Left lung (tissue), 10 donors: Measurements from ENCODE around the gene NDUFV2. TPM values are rescaled to one million over a fixed set of nuclear protein-coding genes. Genes with fewer than 3 reads are reported as not detected.

Experiments
- ATAC-seq: fragments of 200-7000 bp; cut with Tn5 transposase; one replicate; pipeline ENCODE4 v1.9.1; 2020; ENCODE audit warnings: moderate library complexity
- DNase-seq, 4 donors: peaks; one replicate each; pipeline ENCODE4 v3.0.0-alpha.2; 2013 to 2020
- H3K27ac ChIP-seq, 2 donors: fragments of 200-600 bp; sonication (generic) in 1 of 2; one replicate each; pipeline versions ENCODE4 v1.5.0 to v1.8.0; 2020 to 2021
- H3K27me3 ChIP-seq, 2 donors: fragments of 200-600 bp; sonication (generic) in 1 of 2; one replicate each; pipeline versions ENCODE4 v1.5.0 to v1.8.0; 2020 to 2021
- H3K36me3 ChIP-seq, 2 donors: fragments of 200-600 bp; sonication (generic) in 1 of 2; one replicate each; pipeline versions ENCODE4 v1.5.0 to v1.8.0; 2020 to 2021
- H3K4me1 ChIP-seq, 2 donors: fragments of 200-600 bp; one replicate each; pipeline ENCODE4 v1.8.0; 2021
- H3K4me3 ChIP-seq, 2 donors: fragments of 200-600 bp; sonication (generic) in 1 of 2; one replicate each; pipeline versions ENCODE4 v1.5.0 to v1.8.0; 2020 to 2021; ENCODE audit warnings: mild to moderate bottlenecking in 1 of 2
- H3K9me3 ChIP-seq, 2 donors: fragments of 200-600 bp; sonication (generic) in 1 of 2; one replicate each; pipeline versions ENCODE4 v1.5.0 to v1.8.0; 2020 to 2021
- CTCF ChIP-seq, 2 donors: fragments of 200-600 bp; sonication (generic) in 1 of 2; IDR thresholded peaks; one replicate each; pipeline versions ENCODE4 v1.5.0 to v1.8.0; 2021; ENCODE audit warnings: antibody characterized with exemption in 2 of 2
- intact Hi-C, 2 donors: fragments of 100-400 bp; cut with DNase I; formaldehyde crosslinking; loops; one replicate each; pipeline versions ENCODE4 v1.11.2 to v1.14.2; 2022
- polyA plus RNA-seq, 6 donors: library from polyadenylated mRNA; unstranded; fragments of 120-200 nt; gene quantifications; one replicate each; pipeline ENCODE4 v1.2.1, GENCODE V29; 2013; ENCODE audit not compliant: insufficient read length in 6 of 6
- total RNA-seq, 2 donors: library from RNA; stranded (reverse); fragmentation: NEBNext Ultra II Directional; extraction: Animal tissue kit (Norgen Biotek cat#: 25700); gene quantifications; one replicate each; pipeline ENCODE4 v1.2.1, GENCODE V29; 2021
- donor health status: DM: no; HTN: yes; CAD: no.
- donor health status: DM: no; HTN: no; CAD: no.

The NDUFV2 gene
- total and polyA plus RNA-seq, 8 donors: 69.1 to 138 (median 93.6) TPM

- Histone ChIP-seq H3K4me1 (peaks cover 6 to 73% of the 10 kb centered on the region in 2 donors), H3K4me3 (no peak overlapping the region), H3K27me3 (no peaks in the 10 kb centered on the region), H3K27ac (no peak overlapping the region), H3K36me3 (peaks cover 0 to 2% of the 10 kb centered on the region in 2 donors), H3K9me3 (no peaks in the 10 kb centered on the region)
- TF ChIP-seq CTCF (IDR thresholded peaks at IDR 0.05): no peak
- DNase-seq: no peak
- intact Hi-C loops: no loop called here
- no peak for ATAC-seq
These were observed 75.0 kb downstream of the NDUFV2 start for GRCh38 chr18:9177466-9177865.

- H3K36me3 ChIP-seq: peaks cover 0 to 8% of the 10 kb centered on the region in 2 donors
- no peak overlapping the region for H3K27ac ChIP-seq
- ATAC-seq (no peak), DNase-seq (no peak)
- intact Hi-C loops: no loop called here
- H3K4me1 ChIP-seq: peaks cover 6 to 62% of the 10 kb centered on the region in 2 donors
- no peaks in the 10 kb centered on the region for H3K9me3 ChIP-seq
- TF ChIP-seq CTCF (IDR thresholded peaks at IDR 0.05): no peak
- H3K4me3 ChIP-seq: no peak overlapping the region
- H3K27me3 ChIP-seq: no peaks in the 10 kb centered on the region
These were observed 76.1 kb downstream of the NDUFV2 start for GRCh38 chr18:9178557-9178956.

- Histone ChIP-seq H3K27me3 (no peaks in the 10 kb centered on the region), H3K9me3 (no peaks in the 10 kb centered on the region), H3K27ac (no peak overlapping the region), H3K36me3 (peaks cover 0 to 8% of the 10 kb centered on the region in 2 donors), H3K4me1 (peaks cover 0 to 60% of the 10 kb centered on the region in 2 donors), H3K4me3 (no peak overlapping the region)
- no peak for DNase-seq
- intact Hi-C loops: no loop called here
- ATAC-seq: no peak
- TF ChIP-seq CTCF (IDR thresholded peaks at IDR 0.05): no peak
These were observed 78.8 kb downstream of the NDUFV2 start for GRCh38 chr18:9181275-9181674.

- Histone ChIP-seq H3K4me1 (peaks cover 0 to 43% of the 10 kb centered on the region in 2 donors), H3K36me3 (peaks cover 0 to 12% of the 10 kb centered on the region in 2 donors), H3K9me3 (no peaks in the 10 kb centered on the region), H3K4me3 (no peak overlapping the region), H3K27me3 (no peaks in the 10 kb centered on the region), H3K27ac (no peak overlapping the region)
- DNase-seq: no peak
- no peak for ATAC-seq
- intact Hi-C loops: no loop called here
- no peak for TF ChIP-seq CTCF (IDR thresholded peaks at IDR 0.05)
These were observed 80.4 kb downstream of the NDUFV2 start for GRCh38 chr18:9182852-9183399.

Other genes with a start within 250 kb of the NDUFV2 start
- 10 to 100 TPM; 47.6 to 64.3 TPM for gene ANKRD12, start 34.1 kb downstream of the NDUFV2 start, total RNA-seq
- gene ANKRD12, start 34.1 kb downstream of the NDUFV2 start, polyA plus RNA-seq: 10 to 100 TPM; 20.0 to 34.2 (median 30.9) TPM
- gene TWSG1, start 232.1 kb downstream of the NDUFV2 start, total RNA-seq: 10 to 100 TPM; 32.2 to 43.0 TPM
- gene TWSG1, start 232.1 kb downstream of the NDUFV2 start, polyA plus RNA-seq: 10 to 100 TPM; 60.8 to 78.9 (median 73.9) TPM